Mesenchymal stem cell (in vitro differentiated cells and primary cell): ENCODE data around the gene PCDHB10.
"Not testable (repeated sequence)": the region's sequence is repeated elsewhere in the genome, so short reads cannot be mapped to it uniquely, and the experiment has no call there.

Experiments
- DNase-seq: peaks from one replicate; pipeline ENCODE4 v3.0.0-alpha.2; 2013
- H2AFZ ChIP-seq: one replicate; pipeline ENCODE4 v1.6.1; 2013; ENCODE audit warnings: low read depth, mild to moderate bottlenecking, control low read depth, inconsistent platforms, low read length, moderate library complexity
- H2AK5ac ChIP-seq: 2 replicates; pipeline ENCODE4 v1.6.1; 2013; ENCODE audit warnings: low read length, moderate library complexity, mild to moderate bottlenecking, inconsistent platforms; ENCODE audit not compliant: severe bottlenecking
- H2BK120ac ChIP-seq: one replicate; pipeline ENCODE4 v1.6.1; 2013; ENCODE audit warnings: low read depth, mild to moderate bottlenecking, inconsistent platforms, low read length, moderate library complexity
- H2BK12ac ChIP-seq, 2 experiments: one replicate each; pipeline ENCODE4 v1.6.1; 2013; ENCODE audit warnings: inconsistent platforms in 2 of 2, low read length in 2 of 2, mild to moderate bottlenecking in 2 of 2, moderate library complexity in 2 of 2, control low read depth in 1 of 2
- H2BK15ac ChIP-seq: one replicate; pipeline ENCODE4 v1.6.1; 2013; ENCODE audit warnings: mild to moderate bottlenecking, low read depth, inconsistent platforms; ENCODE audit not compliant: poor library complexity, severe bottlenecking
- H2BK5ac ChIP-seq: 2 replicates; pipeline ENCODE4 v1.6.1; 2013; ENCODE audit warnings: low read depth, mild to moderate bottlenecking, low read length, control low read depth, inconsistent platforms; ENCODE audit not compliant: poor library complexity, severe bottlenecking
- H3K14ac ChIP-seq, 2 experiments: one replicate each; pipeline ENCODE4 v1.6.1; 2013; ENCODE audit warnings: inconsistent platforms in 2 of 2, low read length in 2 of 2, control low read depth in 1 of 2, mild to moderate bottlenecking in 1 of 2, moderate library complexity in 1 of 2
- H3K18ac ChIP-seq, 2 experiments: one replicate each; pipeline ENCODE4 v1.6.1; 2013; ENCODE audit warnings: inconsistent platforms in 2 of 2, low read length in 2 of 2, control low read depth in 1 of 2, low read depth in 1 of 2, mild to moderate bottlenecking in 1 of 2
- H3K23ac ChIP-seq, 2 experiments: one replicate each; pipeline ENCODE4 v1.6.1; 2013; ENCODE audit warnings: inconsistent platforms in 2 of 2, low read length in 2 of 2, mild to moderate bottlenecking in 2 of 2, moderate library complexity in 2 of 2, control low read depth in 1 of 2
- H3K27ac ChIP-seq: 2 replicates; pipeline ENCODE4 v1.5.1; 2013; ENCODE audit warnings: mild to moderate bottlenecking, moderate library complexity, low read length, control low read depth, inconsistent platforms; ENCODE audit not compliant: poor library complexity, severe bottlenecking
- H3K27me3 ChIP-seq, 2 experiments: 2 replicates each; pipeline versions ENCODE4 v1.6.1 to v1.7.0; 2013; ENCODE audit warnings: low read length in 2 of 2, mild to moderate bottlenecking in 2 of 2, moderate library complexity in 2 of 2, control low read depth in 1 of 2, inconsistent platforms in 1 of 2; ENCODE audit not compliant: control insufficient read depth in 1 of 2, insufficient read depth in 1 of 2
- H3K36me3 ChIP-seq, 2 experiments: 2 replicates each; pipeline versions ENCODE4 v1.6.1 to v1.7.0; 2013; ENCODE audit warnings: low read length in 2 of 2, control low read depth in 1 of 2, inconsistent platforms in 1 of 2, low read depth in 1 of 2, mild to moderate bottlenecking in 1 of 2; ENCODE audit not compliant: insufficient read depth in 2 of 2, control insufficient read depth in 1 of 2
- H3K4ac ChIP-seq, 2 experiments: one replicate each; pipeline ENCODE4 v1.6.1; 2013; ENCODE audit warnings: inconsistent platforms in 2 of 2, low read length in 2 of 2, mild to moderate bottlenecking in 2 of 2, moderate library complexity in 2 of 2, control low read depth in 1 of 2, low read depth in 1 of 2
- H3K4me1 ChIP-seq: 2 replicates; pipeline ENCODE4 v1.6.1; 2013; ENCODE audit warnings: low read depth, low read length, control low read depth; ENCODE audit not compliant: control insufficient read depth, insufficient read depth
- H3K4me2 ChIP-seq: 2 replicates; pipeline ENCODE4 v1.6.1; 2013; ENCODE audit warnings: low read length, mild to moderate bottlenecking, inconsistent platforms; ENCODE audit not compliant: poor library complexity, severe bottlenecking
- H3K4me3 ChIP-seq, 2 experiments: 2 replicates each; pipeline versions ENCODE4 v1.5.1 to v1.7.0; 2013; ENCODE audit warnings: low read length in 2 of 2, mild to moderate bottlenecking in 2 of 2, control low read depth in 1 of 2, low read depth in 1 of 2; ENCODE audit not compliant: insufficient read depth in 1 of 2
- H3K79me1 ChIP-seq: replicated peaks from 2 replicates; pipeline ENCODE4 v1.6.1; 2013; ENCODE audit warnings: mild to moderate bottlenecking, control low read depth, low read length, inconsistent platforms; ENCODE audit not compliant: poor library complexity, severe bottlenecking
- H3K9ac ChIP-seq: 2 replicates; pipeline ENCODE4 v1.7.0; 2013; ENCODE audit warnings: mild to moderate bottlenecking, low read length, moderate library complexity
- H3K9me3 ChIP-seq: 2 replicates; pipeline ENCODE4 v1.7.0; 2013; ENCODE audit warnings: mild to moderate bottlenecking, low read length; ENCODE audit not compliant: control insufficient read depth
- H4K8ac ChIP-seq: one replicate; pipeline ENCODE4 v1.6.1; 2013; ENCODE audit warnings: inconsistent platforms, mild to moderate bottlenecking, low read length, moderate library complexity
- H4K91ac ChIP-seq: one replicate; pipeline ENCODE4 v1.6.1; 2013; ENCODE audit warnings: mild to moderate bottlenecking, low read length, inconsistent platforms
- WGBS: methylation state at CpG from one replicate; pipeline ENCODE4 v1.1.7; 2013; ENCODE audit warnings: mixed read lengths; 5-methylcytosine and 5-hydroxymethylcytosine counted together

The PCDHB10 gene

DNA sequence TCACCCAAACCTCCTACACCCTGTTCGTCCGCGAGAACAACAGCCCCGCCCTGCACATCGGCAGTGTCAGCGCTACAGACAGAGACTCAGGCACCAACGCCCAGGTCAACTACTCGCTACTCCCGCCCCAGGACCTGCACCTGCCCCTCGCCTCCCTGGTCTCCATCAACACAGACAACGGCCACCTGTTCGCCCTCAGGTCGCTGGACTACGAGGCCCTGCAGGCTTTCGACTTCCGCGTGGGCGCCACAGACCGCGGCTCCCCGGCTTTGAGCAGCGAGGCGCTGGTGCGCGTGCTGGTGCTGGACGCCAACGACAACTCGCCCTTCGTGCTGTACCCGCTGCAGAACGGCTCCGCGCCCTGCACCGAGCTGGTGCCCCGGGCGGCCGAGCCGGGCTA, 9.0 kb downstream of the PCDHB10 start:
- WGBS: 84% methylated on average over 10 of the region's 38 CpGs

DNA sequence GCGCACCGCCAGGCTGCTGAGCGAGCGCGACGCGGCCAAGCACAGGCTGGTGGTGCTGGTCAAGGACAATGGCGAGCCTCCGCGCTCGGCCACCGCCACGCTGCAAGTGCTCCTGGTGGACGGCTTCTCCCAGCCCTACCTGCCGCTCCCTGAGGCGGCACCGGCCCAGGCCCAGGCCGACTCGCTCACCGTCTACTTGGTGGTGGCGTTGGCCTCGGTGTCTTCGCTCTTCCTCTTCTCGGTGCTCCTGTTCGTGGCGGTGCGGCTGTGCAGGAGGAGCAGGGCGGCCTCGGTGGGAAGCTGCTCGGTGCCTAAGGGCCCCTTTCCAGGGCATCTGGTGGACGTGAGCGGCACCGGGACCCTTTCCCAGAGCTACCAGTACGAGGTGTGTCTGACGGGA, 9.5 kb downstream of the PCDHB10 start:
- not testable (repeated sequence) for DNase-seq, H2AK5ac ChIP-seq, H3K23ac ChIP-seq, H3K27ac ChIP-seq, H3K18ac ChIP-seq, H4K8ac ChIP-seq, H3K9ac ChIP-seq, H3K79me1 ChIP-seq, H3K4me1 ChIP-seq, H2BK12ac ChIP-seq, H2BK120ac ChIP-seq, H3K27me3 ChIP-seq, H2BK15ac ChIP-seq, H2BK5ac ChIP-seq, H3K4me3 ChIP-seq, H3K14ac ChIP-seq, H3K4me2 ChIP-seq, H4K91ac ChIP-seq, H3K4ac ChIP-seq, H2AFZ ChIP-seq, H3K36me3 ChIP-seq
- H3K9me3 ChIP-seq: peaks cover 80% of the 10 kb centered on the region
- 95% methylated on average over 28 of the region's 35 CpGs for WGBS

More for the DNA sequence above, 9.0 kb downstream of the PCDHB10 start:
- not testable (repeated sequence) for H3K18ac ChIP-seq, H3K4me1 ChIP-seq, H2BK12ac ChIP-seq, DNase-seq, H3K4me3 ChIP-seq, H3K23ac ChIP-seq, H3K79me1 ChIP-seq, H2BK120ac ChIP-seq, H3K9ac ChIP-seq, H3K36me3 ChIP-seq, H3K4me2 ChIP-seq, H2BK15ac ChIP-seq, H4K91ac ChIP-seq, H3K4ac ChIP-seq, H3K27ac ChIP-seq, H3K27me3 ChIP-seq, H3K14ac ChIP-seq, H4K8ac ChIP-seq, H2BK5ac ChIP-seq, H2AK5ac ChIP-seq, H2AFZ ChIP-seq
- peaks cover 79% of the 10 kb centered on the region for H3K9me3 ChIP-seq

- Histone ChIP-seq H3K4me3 (peak within 1 kb of the TSS in 1 of 2 experiments; percentile 13), H4K8ac (no peak within 1 kb of the TSS), H3K27ac (no peak within 1 kb of the TSS), H3K18ac (no peak within 1 kb of the TSS), H3K36me3 (no peaks in the 10 kb centered on the region), H4K91ac (no peak within 1 kb of the TSS), H3K23ac (no peak within 1 kb of the TSS), H3K4me2 (no peak within 1 kb of the TSS), H2AK5ac (no peak within 1 kb of the TSS), H2BK12ac (no peak within 1 kb of the TSS), H3K9ac (no peak within 1 kb of the TSS), H3K4ac (no peak within 1 kb of the TSS), H3K4me1 (no peaks in the 10 kb centered on the region), H3K14ac (no peak within 1 kb of the TSS), H2BK5ac (no peak within 1 kb of the TSS), H3K27me3 (no peaks in the 10 kb centered on the region), H2AFZ (no peak within 1 kb of the TSS), H2BK120ac (no peak within 1 kb of the TSS), H2BK15ac (no peak within 1 kb of the TSS), H3K9me3 (peaks cover 76% of the 10 kb centered on the region), H3K79me1 (no peaks in the 10 kb centered on the region)
- DNase-seq: no peak
- 63% methylated on average over 10 of the region's 11 CpGs for WGBS
Measured at GRCh38 chr5:141208478-141208877, 16.3 kb downstream of the PCDHB10 start, which contains the start of gene PCDHB12. TSS of gene PCDHB12 (plus strand) at chr5:141208719. CDS start at chr5:141208908, 189 bp downstream.

GRCh38 chr5:141210281-141210680, 18.1 kb downstream of the PCDHB10 start:
- not testable (repeated sequence) for H3K9ac ChIP-seq, H3K14ac ChIP-seq, H3K27me3 ChIP-seq, DNase-seq, H3K18ac ChIP-seq, H3K4ac ChIP-seq, H3K27ac ChIP-seq, H3K79me1 ChIP-seq, H2AK5ac ChIP-seq, H4K8ac ChIP-seq, H2AFZ ChIP-seq, H3K4me3 ChIP-seq, H4K91ac ChIP-seq, H3K23ac ChIP-seq, H2BK5ac ChIP-seq, H2BK15ac ChIP-seq, H2BK120ac ChIP-seq, H2BK12ac ChIP-seq, H3K4me1 ChIP-seq, H3K36me3 ChIP-seq, H3K4me2 ChIP-seq
- 93% methylated on average over 16 of the region's 39 CpGs for WGBS
- H3K9me3 ChIP-seq: peaks cover 72% of the 10 kb centered on the region
